Nephron progenitor cell (in vitro differentiated cells): ENCODE results near the gene ZP3.
"Not testable (repeated sequence)": the region's sequence is repeated elsewhere in the genome, so short reads cannot be mapped to it uniquely, and the experiment has no call there.

Experiments
- DNase-seq: peaks from one replicate; pipeline ENCODE4 v3.0.0; 2021
- H3K27ac Mint-ChIP-seq: 2 replicates; pipeline ENCODE4 v1.8.0; 2021; ENCODE audit warnings: mild to moderate bottlenecking, moderate library complexity, mixed read lengths
- H3K27me3 Mint-ChIP-seq: 2 replicates; pipeline ENCODE4 v1.8.0; 2021; ENCODE audit warnings: mild to moderate bottlenecking, low read depth, mixed read lengths; ENCODE audit not compliant: poor library complexity
- H3K36me3 Mint-ChIP-seq: 2 replicates; pipeline ENCODE4 v1.8.0; 2021; ENCODE audit warnings: low read depth, mixed read lengths
- H3K4me1 Mint-ChIP-seq: 2 replicates; pipeline ENCODE4 v1.8.0; 2021; ENCODE audit warnings: mixed read lengths
- H3K4me3 Mint-ChIP-seq: 2 replicates; pipeline ENCODE4 v1.8.0; 2021; ENCODE audit warnings: mild to moderate bottlenecking, moderate library complexity, mixed read lengths
- H3K9me3 Mint-ChIP-seq: 2 replicates; pipeline ENCODE4 v1.8.0; 2021; ENCODE audit warnings: mild to moderate bottlenecking, moderate library complexity, mixed read lengths
- CTCF ChIP-seq: fragments of 200-600 bp; sonication (generic); IDR thresholded peaks from 2 replicates; pipeline ENCODE4 v1.5.0; 2021; ENCODE audit warnings: antibody characterized with exemption

Gene ZP3

GRCh38 chr7:76383089-76383944 lies 41.4 kb upstream of the ZP3 start:
- no peaks in the 10 kb centered on the region for H3K36me3 Mint-ChIP-seq
- H3K4me1 Mint-ChIP-seq = peaks cover 6% of the 10 kb centered on the region
- TF ChIP-seq CTCF = no peak
- DNase-seq = no peak
- no peak overlapping the region for H3K27ac Mint-ChIP-seq
- H3K9me3 Mint-ChIP-seq = no peaks in the 10 kb centered on the region
- H3K4me3 Mint-ChIP-seq = no peak overlapping the region
- no peaks in the 10 kb centered on the region for H3K27me3 Mint-ChIP-seq

- DNase-seq = no peak
- no peaks in the 10 kb centered on the region for H3K9me3 Mint-ChIP-seq
- H3K36me3 Mint-ChIP-seq = peaks cover 4% of the 10 kb centered on the region
Measured at GRCh38 chr7:76386691-76387260, 38.0 kb upstream of the ZP3 start.

GRCh38 chr7:76387789-76388188 lies 37.0 kb upstream of the ZP3 start:
- H3K9me3 Mint-ChIP-seq, H3K27ac Mint-ChIP-seq: not testable (repeated sequence)
- H3K4me1 Mint-ChIP-seq = peaks cover 19% of the 10 kb centered on the region

More at GRCh38 chr7:76386691-76387260, 38.0 kb upstream of the ZP3 start:
- H3K27me3 Mint-ChIP-seq = no peaks in the 10 kb centered on the region
- H3K4me1 Mint-ChIP-seq = peaks cover 17% of the 10 kb centered on the region
- no peak overlapping the region for H3K27ac Mint-ChIP-seq
- no peak overlapping the region for H3K4me3 Mint-ChIP-seq
- no peak for TF ChIP-seq CTCF

GRCh38 chr7:76390092-76390491 lies 34.7 kb upstream of the ZP3 start:
- no peak overlapping the region for H3K4me3 Mint-ChIP-seq
- peaks cover 4% of the 10 kb centered on the region for H3K36me3 Mint-ChIP-seq
- no peak for DNase-seq
- H3K27ac Mint-ChIP-seq = no peak overlapping the region
- H3K27me3 Mint-ChIP-seq = peaks cover 4% of the 10 kb centered on the region
- no peaks in the 10 kb centered on the region for H3K9me3 Mint-ChIP-seq
- H3K4me1 Mint-ChIP-seq = peaks cover 31% of the 10 kb centered on the region
- TF ChIP-seq CTCF = no peak

More at GRCh38 chr7:76387789-76388188, 37.0 kb upstream of the ZP3 start:
- not testable (repeated sequence) for H3K27me3 Mint-ChIP-seq, H3K36me3 Mint-ChIP-seq, H3K4me3 Mint-ChIP-seq, DNase-seq

- H3K27ac Mint-ChIP-seq = no peak overlapping the region
- TF ChIP-seq CTCF = no peak
- no peaks in the 10 kb centered on the region for H3K9me3 Mint-ChIP-seq
- H3K27me3 Mint-ChIP-seq = peaks cover 4% of the 10 kb centered on the region
- DNase-seq = no peak
- peaks cover 47% of the 10 kb centered on the region for H3K4me1 Mint-ChIP-seq
- peak overlapping the region; percentile 82 for H3K4me3 Mint-ChIP-seq
- peaks cover 4% of the 10 kb centered on the region for H3K36me3 Mint-ChIP-seq
Measured at GRCh38 chr7:76392531-76393115, 32.1 kb upstream of the ZP3 start.
